CD4-positive, CD25-positive, alpha-beta regulatory T cell (primary cell): ENCODE data around the gene ZNF627. TPM values are rescaled to one million over a fixed set of nuclear protein-coding genes. Genes with fewer than 3 reads are reported as not detected.

Experiments used
- ATAC-seq, 2 donors: fragments of 150-1000 bp; cut with Tn5 transposase; one replicate each; pipeline ENCODE4 v1.10.0; 2021; ENCODE audit warnings: low read depth in 2 of 2, moderate number of reproducible peaks in 2 of 2, moderate library complexity in 1 of 2
- DNase-seq, 3 donors: peaks; one replicate each; pipeline versions ENCODE4 v3.0.0 to v3.0.0-alpha.2; 2012 to 2022; ENCODE audit warnings: mixed read lengths in 1 of 3
- H3K27ac ChIP-seq: one replicate; pipeline ENCODE4 v1.7.0; 2013; ENCODE audit warnings: mild to moderate bottlenecking, low read length; ENCODE audit not compliant: insufficient read depth, poor library complexity, severe bottlenecking
- H3K27me3 ChIP-seq: one replicate; pipeline ENCODE4 v1.7.0; 2013; ENCODE audit warnings: low read length; ENCODE audit not compliant: control insufficient read depth, insufficient read depth
- H3K36me3 ChIP-seq: one replicate; pipeline ENCODE4 v1.7.0; 2013; ENCODE audit warnings: mild to moderate bottlenecking, low read length, moderate library complexity; ENCODE audit not compliant: control insufficient read depth, insufficient read depth
- H3K4me1 ChIP-seq: 2 replicates; pipeline ENCODE4 v1.7.0; 2013; ENCODE audit warnings: mild to moderate bottlenecking, low read length; ENCODE audit not compliant: insufficient read depth, control insufficient read depth, poor library complexity, severe bottlenecking
- H3K4me3 ChIP-seq: one replicate; pipeline ENCODE4 v1.7.0; 2013; ENCODE audit warnings: low read depth, mild to moderate bottlenecking, low read length, moderate library complexity
- H3K9me3 ChIP-seq, 2 experiments: 1 replicate in 1 of 2; 2 replicates in 1 of 2; pipeline ENCODE4 v1.7.0; 2013; ENCODE audit warnings: low read length in 2 of 2, mild to moderate bottlenecking in 1 of 2, moderate library complexity in 1 of 2; ENCODE audit not compliant: control insufficient read depth in 2 of 2
- H3K27ac Mint-ChIP-seq, 3 donors: one replicate each; pipeline ENCODE4 v1.8.0; 2020 to 2022; ENCODE audit warnings: mild to moderate bottlenecking in 3 of 3, mixed read lengths in 3 of 3, moderate library complexity in 2 of 3
- H3K27me3 Mint-ChIP-seq: one replicate; pipeline ENCODE4 v1.8.0; 2022; ENCODE audit warnings: mild to moderate bottlenecking, mixed read lengths
- H3K36me3 Mint-ChIP-seq: one replicate; pipeline ENCODE4 v1.8.0; 2020; ENCODE audit warnings: mixed read lengths
- H3K4me1 Mint-ChIP-seq, 4 donors: one replicate each; pipeline ENCODE4 v1.8.0; 2020 to 2022; ENCODE audit warnings: mixed read lengths in 4 of 4, mild to moderate bottlenecking in 1 of 4
- H3K4me3 Mint-ChIP-seq, 4 donors: one replicate each; pipeline ENCODE4 v1.8.0; 2020 to 2022; ENCODE audit warnings: mild to moderate bottlenecking in 4 of 4, mixed read lengths in 4 of 4, moderate library complexity in 3 of 4
- H3K9me3 Mint-ChIP-seq, 7 donors: one replicate each; pipeline ENCODE4 v1.8.0; 2020 to 2022; ENCODE audit warnings: mixed read lengths in 7 of 7, mild to moderate bottlenecking in 3 of 7, moderate library complexity in 2 of 7
- polyA plus RNA-seq, 4 donors: library from polyadenylated mRNA; unstranded; fragments of 300-500 nt; fragmentation: Illumina TruSeq; gene quantifications; one replicate each; pipeline ENCODE4 v1.2.3, GENCODE V29; 2021
- total RNA-seq: library from RNA; stranded (reverse); gene quantifications from one replicate; pipeline ENCODE4 v1.2.3, GENCODE V29; 2022

Gene ZNF627
- total RNA-seq: 6.4 TPM
- polyA plus RNA-seq: 10 to 100 TPM; 10.6 to 14.3 (median 10.9) TPM

- H3K4me3 ChIP-seq: peak within 1 kb of the TSS; percentile 86
- no peaks in the 10 kb centered on the region for H3K9me3 ChIP-seq
- H3K27ac ChIP-seq: peak within 1 kb of the TSS; percentile 80
- DNase-seq (peak; percentile 95 to 98 (median 96)), ATAC-seq (peak; percentile 100)
- H3K36me3 ChIP-seq: no peaks in the 10 kb centered on the region
- H3K27ac Mint-ChIP-seq: peak within 1 kb of the TSS; percentile 92
- peaks cover 5% of the 10 kb centered on the region for H3K27me3 Mint-ChIP-seq
- peaks cover 5% of the 10 kb centered on the region for H3K36me3 Mint-ChIP-seq
- no peaks in the 10 kb centered on the region for H3K27me3 ChIP-seq
- peaks cover 11% of the 10 kb centered on the region for H3K4me1 ChIP-seq
- H3K4me3 Mint-ChIP-seq: peak within 1 kb of the TSS; percentile 91 to 100 (median 94)
- peaks cover 0 to 1% (median 0%) of the 10 kb centered on the region in 7 donors for H3K9me3 Mint-ChIP-seq
- peaks cover 4 to 36% (median 23%) of the 10 kb centered on the region in 4 donors for H3K4me1 Mint-ChIP-seq
Observed at GRCh38 chr19:11597202-11598102, at the start of gene ZNF627. ZNF627 (plus strand) TSS chr19:11597483; CDS start chr19:11597628, 145 bp downstream.

GRCh38 chr19:11547929-11548700 is 49.2 kb upstream of the ZNF627 start:
- DNase-seq (no peak), ATAC-seq (no peak)
- Mint-ChIP-seq H3K36me3 (no peaks in the 10 kb centered on the region), H3K27ac (no peak overlapping the region), H3K27me3 (peaks cover 7% of the 10 kb centered on the region), H3K4me1 (no peaks in the 10 kb centered on the region), H3K9me3 (no peaks in the 10 kb centered on the region), H3K4me3 (no peak overlapping the region)
- Histone ChIP-seq H3K4me1 (no peaks in the 10 kb centered on the region), H3K4me3 (no peak overlapping the region), H3K27ac (no peak overlapping the region), H3K36me3 (peaks cover 10% of the 10 kb centered on the region), H3K27me3 (no peaks in the 10 kb centered on the region), H3K9me3 (no peaks in the 10 kb centered on the region)

- H3K27ac ChIP-seq: no peak overlapping the region
- Mint-ChIP-seq H3K4me3 (no peak overlapping the region), H3K27me3 (no peaks in the 10 kb centered on the region), H3K4me1 (peaks cover 0 to 4% (median 1%) of the 10 kb centered on the region in 4 donors), H3K9me3 (no peaks in the 10 kb centered on the region), H3K36me3 (no peaks in the 10 kb centered on the region), H3K27ac (peak overlapping the region in 1 of 3 donors; percentile 63)
- no peaks in the 10 kb centered on the region for H3K27me3 ChIP-seq
- no peaks in the 10 kb centered on the region for H3K9me3 ChIP-seq
- H3K36me3 ChIP-seq: peaks cover 23% of the 10 kb centered on the region
- ATAC-seq: no peak
- H3K4me1 ChIP-seq: peaks cover 8% of the 10 kb centered on the region
- no peak overlapping the region for H3K4me3 ChIP-seq
- DNase-seq: no peak
Observed at GRCh38 chr19:11549386-11549953, 47.8 kb upstream of the ZNF627 start.

GRCh38 chr19:11550265-11550664 is 47.0 kb upstream of the ZNF627 start:
- Histone ChIP-seq H3K4me1 (peaks cover 8% of the 10 kb centered on the region), H3K36me3 (peaks cover 27% of the 10 kb centered on the region), H3K9me3 (no peaks in the 10 kb centered on the region), H3K4me3 (no peak overlapping the region), H3K27ac (no peak overlapping the region), H3K27me3 (no peaks in the 10 kb centered on the region)
- no peak overlapping the region for H3K27ac Mint-ChIP-seq
- no peaks in the 10 kb centered on the region for H3K27me3 Mint-ChIP-seq
- H3K4me1 Mint-ChIP-seq: peaks cover 0 to 6% (median 2%) of the 10 kb centered on the region in 4 donors
- peaks cover 1% of the 10 kb centered on the region for H3K36me3 Mint-ChIP-seq
- no peaks in the 10 kb centered on the region for H3K9me3 Mint-ChIP-seq
- ATAC-seq (no peak), DNase-seq (no peak)
- H3K4me3 Mint-ChIP-seq: no peak overlapping the region

GRCh38 chr19:11551603-11552235 is 45.6 kb upstream of the ZNF627 start:
- DNase-seq: no peak
- H3K4me1 ChIP-seq: peaks cover 8% of the 10 kb centered on the region
- Mint-ChIP-seq H3K4me1 (peaks cover 2 to 19% (median 9%) of the 10 kb centered on the region in 4 donors), H3K9me3 (no peaks in the 10 kb centered on the region), H3K36me3 (peaks cover 7% of the 10 kb centered on the region), H3K27ac (no peak overlapping the region), H3K4me3 (no peak overlapping the region), H3K27me3 (no peaks in the 10 kb centered on the region)
- no peak for ATAC-seq
- H3K36me3 ChIP-seq: peaks cover 36% of the 10 kb centered on the region
- H3K9me3 ChIP-seq: no peaks in the 10 kb centered on the region
- no peak overlapping the region for H3K27ac ChIP-seq
- no peak overlapping the region for H3K4me3 ChIP-seq
- H3K27me3 ChIP-seq: no peaks in the 10 kb centered on the region

GRCh38 chr19:11552666-11553372 is 44.5 kb upstream of the ZNF627 start:
- no peaks in the 10 kb centered on the region for H3K9me3 ChIP-seq
- Mint-ChIP-seq H3K27me3 (no peaks in the 10 kb centered on the region), H3K27ac (peak overlapping the region in 2 of 3 donors; percentile 20 to 48), H3K4me1 (peaks cover 8 to 27% (median 15%) of the 10 kb centered on the region in 4 donors), H3K36me3 (peaks cover 7% of the 10 kb centered on the region), H3K9me3 (peaks cover 0 to under 1% (median 0%) of the 10 kb centered on the region in 7 donors), H3K4me3 (no peak overlapping the region)
- H3K4me3 ChIP-seq: no peak overlapping the region
- ATAC-seq: no peak
- no peak overlapping the region for H3K27ac ChIP-seq
- H3K36me3 ChIP-seq: peaks cover 38% of the 10 kb centered on the region
- peaks cover 16% of the 10 kb centered on the region for H3K4me1 ChIP-seq
- no peaks in the 10 kb centered on the region for H3K27me3 ChIP-seq
- DNase-seq: no peak
